GM19468 (cell line): ENCODE measurements around the gene CABYR.
"Not testable (repeated sequence)": the region's sequence is repeated elsewhere in the genome, so short reads cannot be mapped to it uniquely, and the experiment has no call there.

Experiments used
- ATAC-seq: cut with Tn5 transposase; IDR thresholded peaks from one replicate; pipeline ENCODE4 v1.9.1; 2021; ENCODE audit warnings: mild to moderate bottlenecking, moderate library complexity, moderate number of reproducible peaks; ENCODE audit not compliant: unreplicated experiment; ENCODE audit errors: extremely low read depth

The CABYR gene

GRCh38 chr18:24127735-24128134 lies 11.1 kb upstream of the CABYR start:
- no peak for ATAC-seq

GRCh38 chr18:24128700-24129099 lies 10.2 kb upstream of the CABYR start:
- no peak for ATAC-seq

GRCh38 chr18:24130494-24130893 lies 8.4 kb upstream of the CABYR start:
- ATAC-seq, result no peak

- ATAC-seq, result no peak
Observed at GRCh38 chr18:24136967-24137373, 1.9 kb upstream of the CABYR start.

DNA sequence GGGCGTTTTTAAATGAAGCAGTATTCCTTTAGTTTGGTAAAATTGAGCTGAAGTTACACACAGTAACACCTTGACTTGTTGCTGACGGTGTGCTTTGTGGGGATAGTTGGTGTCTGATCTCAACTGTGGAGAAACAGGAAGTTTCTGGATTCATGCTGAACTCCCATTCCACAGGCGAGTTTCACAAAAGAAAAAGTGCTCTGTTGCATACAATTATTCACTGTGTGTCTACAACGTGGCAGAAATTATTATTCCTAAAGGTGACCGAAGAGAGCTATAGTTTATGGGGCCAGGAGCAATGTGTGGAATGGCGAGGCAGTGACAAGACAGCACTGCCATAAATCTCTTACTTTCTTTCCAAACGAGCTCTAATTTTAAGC lies 463 bp upstream of the CABYR start:
- ATAC-seq, result no peak

- ATAC-seq, result no peak
Observed at GRCh38 chr18:24140697-24141096, 1.8 kb downstream of the CABYR start.

DNA sequence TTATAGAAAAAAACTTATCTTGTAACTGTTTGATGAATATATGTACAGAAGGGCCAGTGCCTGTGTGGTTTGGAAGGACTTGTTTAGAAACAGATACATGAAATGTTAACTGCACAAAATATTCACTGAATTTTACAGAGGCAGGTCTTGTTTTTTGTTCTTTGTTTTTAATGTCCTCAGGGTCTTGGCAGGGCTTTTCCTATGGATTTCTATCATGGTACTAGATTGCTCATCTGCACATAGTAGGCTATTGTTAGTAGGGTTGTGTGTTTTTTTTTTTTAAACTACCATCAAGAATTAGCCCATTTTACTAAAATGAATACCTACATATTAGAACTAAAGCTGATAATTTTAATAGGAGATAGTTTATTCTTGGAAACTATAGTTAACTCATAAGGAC lies 3.5 kb downstream of the CABYR start:
- ATAC-seq, result no peak

DNA sequence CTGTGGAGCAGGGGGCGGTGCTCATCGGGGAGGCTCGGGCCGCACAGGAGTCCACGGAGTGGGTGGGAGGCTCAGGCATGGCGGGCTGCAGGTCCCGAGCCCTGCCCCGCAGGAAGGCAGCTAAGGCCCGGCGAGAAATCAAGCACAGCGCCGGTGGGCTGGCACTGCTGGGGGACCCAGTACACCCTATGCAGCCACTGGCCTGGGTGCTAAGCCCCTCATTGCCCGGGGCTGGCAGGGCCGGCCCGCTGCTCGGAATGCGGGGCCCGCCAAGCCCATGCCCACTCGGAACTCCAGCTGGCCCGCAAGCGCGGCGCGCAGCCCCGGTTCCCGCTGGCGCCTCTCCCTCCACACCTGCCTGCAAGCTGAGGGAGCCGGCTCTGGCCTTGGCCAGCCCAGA lies 10.7 kb downstream of the CABYR start:
- not testable (repeated sequence) for ATAC-seq

DNA sequence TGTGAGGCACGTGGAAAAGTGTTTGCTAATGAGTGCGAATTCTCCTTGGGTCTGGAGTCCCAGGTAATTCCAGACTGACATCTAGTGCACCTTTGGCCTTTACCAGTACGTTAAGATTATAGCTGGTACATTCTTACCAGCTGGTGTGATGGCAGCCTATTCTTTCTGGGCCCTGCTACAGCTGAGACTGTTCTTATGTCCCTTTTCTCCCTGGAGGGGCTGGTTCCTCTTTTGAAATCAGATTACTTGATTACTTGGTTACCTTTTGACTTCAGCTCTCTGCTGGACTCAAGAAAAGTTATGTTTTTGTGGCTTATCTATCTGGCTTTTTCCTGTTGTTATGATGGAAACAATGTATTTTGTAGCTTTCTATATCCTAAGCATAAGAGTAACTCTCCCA lies 14.5 kb downstream of the CABYR start:
- ATAC-seq, result no peak

- ATAC-seq, result no peak
Observed at GRCh38 chr18:24157855-24158254, 19.0 kb downstream of the CABYR start.

DNA sequence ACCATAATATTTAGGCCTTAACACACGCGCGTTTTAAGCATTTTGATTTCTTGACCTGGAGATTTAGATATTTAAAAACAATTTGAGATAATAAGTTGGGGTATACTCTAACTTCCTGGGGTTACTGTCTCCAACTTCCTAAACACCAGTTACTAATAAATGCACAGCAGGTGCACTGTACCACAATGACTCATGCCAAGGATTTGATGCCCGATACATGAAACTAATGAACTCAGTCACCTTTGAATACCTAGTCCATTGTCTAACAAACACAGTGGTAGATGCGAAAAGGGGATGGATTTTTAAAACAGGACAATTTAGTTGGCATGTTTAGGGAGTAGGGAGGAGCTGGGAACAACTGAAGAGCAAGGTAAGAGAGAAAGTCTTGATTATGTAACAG lies 21.2 kb downstream of the CABYR start:
- ATAC-seq, result no peak

DNA sequence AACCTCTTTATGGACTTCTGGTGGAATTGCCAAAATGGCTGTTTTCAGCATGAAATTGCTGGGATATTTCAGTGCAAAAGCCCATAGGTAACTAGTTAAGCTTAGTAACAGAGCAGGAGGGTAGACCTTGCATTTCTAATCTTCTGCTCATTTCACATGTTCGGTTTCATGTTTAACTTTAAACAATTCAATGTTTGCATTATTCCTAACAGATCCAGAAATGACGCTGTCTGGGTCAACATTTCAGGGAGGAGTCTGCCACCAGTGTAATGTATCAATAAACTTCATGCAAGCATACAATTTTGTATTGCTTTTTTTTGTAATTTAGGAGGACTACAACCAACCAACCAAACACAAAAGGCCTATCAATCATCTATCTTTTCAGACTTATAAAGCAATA lies 22.4 kb downstream of the CABYR start:
- no peak for ATAC-seq

- no peak for ATAC-seq
Observed at GRCh38 chr18:24168496-24168895, 29.6 kb downstream of the CABYR start.

DNA sequence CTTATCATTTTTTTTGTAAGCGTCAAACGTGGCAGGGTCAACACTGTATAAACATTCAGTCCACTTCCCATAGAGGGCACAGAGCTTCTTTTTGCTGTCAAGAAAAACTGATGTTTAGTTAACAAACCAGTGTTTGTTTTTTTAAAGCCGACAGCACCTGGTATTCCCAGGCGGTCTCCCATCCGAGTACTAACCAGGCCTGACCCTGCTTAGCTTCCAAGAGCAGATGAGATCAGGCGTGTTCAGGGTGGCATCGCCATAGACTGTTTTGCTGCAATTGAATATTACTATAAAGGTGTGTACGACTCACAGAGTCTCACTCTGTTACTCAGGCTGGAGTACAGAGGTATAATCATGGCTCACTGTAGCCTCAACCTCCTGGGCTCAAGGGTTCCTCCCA lies 31.5 kb downstream of the CABYR start:
- ATAC-seq, result no peak

GRCh38 chr18:24173997-24174396 lies 35.1 kb downstream of the CABYR start:
- ATAC-seq, result no peak

GRCh38 chr18:24176727-24177416 lies 38.0 kb downstream of the CABYR start:
- ATAC-seq, result peak; percentile 60

DNA sequence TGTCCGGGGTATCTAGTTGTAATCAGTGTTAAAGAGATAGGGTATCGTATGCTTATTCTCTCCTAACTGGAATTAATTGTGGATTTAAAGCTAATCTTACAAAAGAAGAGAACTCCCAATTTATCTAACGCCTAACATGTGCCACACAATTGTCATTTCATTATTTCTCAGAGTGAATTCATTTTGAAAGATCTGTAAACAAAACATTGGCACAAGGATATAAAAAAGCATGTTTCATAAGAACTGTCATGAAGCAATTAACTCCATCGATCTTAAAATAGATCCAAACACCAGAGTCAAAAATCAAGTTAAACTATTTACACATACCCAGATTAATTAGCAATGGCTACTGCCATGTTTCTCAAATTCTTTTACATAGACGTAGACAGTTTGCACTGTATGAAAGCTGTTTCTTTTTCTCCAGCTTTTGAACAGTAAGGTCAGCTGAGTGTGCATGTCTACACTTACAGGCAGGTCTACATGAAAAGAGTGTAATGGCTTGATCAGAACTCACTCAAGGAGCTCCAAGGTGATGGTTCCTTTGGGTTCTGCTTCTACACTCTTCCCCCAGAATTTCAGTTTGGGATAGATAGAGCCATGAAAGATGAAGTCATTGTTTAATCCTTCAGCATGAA lies 38.8 kb downstream of the CABYR start:
- no peak for ATAC-seq

- ATAC-seq, result no peak
Observed at GRCh38 chr18:24180048-24180447, 41.2 kb downstream of the CABYR start.

- ATAC-seq, result no peak
Observed at GRCh38 chr18:24181806-24182205, 42.9 kb downstream of the CABYR start.

DNA sequence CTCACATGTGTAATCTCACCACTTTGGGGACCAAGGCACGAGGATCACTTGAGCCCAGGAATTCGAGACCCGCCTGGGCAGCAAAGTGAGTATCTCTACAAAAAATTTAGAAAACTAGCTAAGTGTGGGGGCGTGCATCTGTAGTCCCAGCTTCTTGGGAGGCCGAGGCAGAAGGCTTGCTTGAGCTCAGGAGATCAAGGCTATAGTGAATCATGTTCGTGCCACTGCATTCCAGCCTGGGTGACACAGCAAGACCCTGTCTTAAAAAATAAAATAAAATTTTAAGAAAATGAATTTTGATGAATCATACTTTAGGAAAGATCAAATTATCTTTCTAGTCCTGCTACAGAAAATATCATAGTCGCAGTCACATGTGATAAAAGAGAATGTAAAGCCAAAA lies 46.9 kb downstream of the CABYR start:
- no peak for ATAC-seq

GRCh38 chr18:24187049-24187448 lies 48.2 kb downstream of the CABYR start:
- ATAC-seq, result no peak

DNA sequence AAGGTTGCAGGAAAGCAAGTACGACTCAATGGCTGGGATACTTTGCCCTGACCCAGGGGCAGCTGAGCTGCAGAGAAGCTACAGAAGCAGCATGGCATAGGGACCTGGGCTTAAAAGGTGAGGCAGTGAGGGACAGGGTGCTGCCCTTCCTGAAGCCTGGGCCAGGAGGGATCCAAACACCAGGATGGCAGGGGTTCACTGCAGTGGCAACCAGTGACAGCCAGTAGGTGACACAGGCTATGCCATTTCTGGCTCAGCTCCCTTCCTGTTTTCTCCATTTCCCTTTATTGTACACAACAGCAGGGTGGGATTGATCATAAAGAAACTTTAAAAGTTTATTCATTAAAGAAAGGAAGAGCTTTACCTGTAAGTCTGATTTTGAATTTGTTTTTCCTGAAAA lies 48.8 kb downstream of the CABYR start:
- ATAC-seq, result no peak
